Measurements from ENCODE around the gene WDFY3.

The WDFY3 gene

DNA sequence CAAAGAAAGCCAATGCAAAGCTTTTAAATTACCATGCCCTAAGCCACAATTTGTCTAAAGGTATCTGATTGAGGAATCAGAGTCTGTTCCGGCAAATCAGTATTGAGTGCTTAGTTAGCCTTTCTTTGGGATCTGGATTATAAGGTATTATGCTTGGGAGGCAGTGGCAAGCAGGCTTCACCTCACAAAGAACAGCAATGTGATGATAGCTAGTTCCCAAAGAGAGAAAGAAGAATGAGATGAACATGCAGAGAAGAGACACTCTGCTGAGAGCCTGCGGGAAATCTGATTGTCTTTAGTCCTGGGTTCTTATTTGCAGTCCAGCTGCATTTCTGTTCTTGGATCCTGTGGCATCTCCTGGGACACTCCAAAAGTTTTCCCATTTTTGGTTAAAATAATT is 35.2 kb downstream of the WDFY3 start:
- Histone ChIP-seq H3K4me1 (ENCODE audit: control insufficient read depth in 5 of 5, insufficient read depth in 5 of 5, low read length in 5 of 5) (peaks cover 0 to 13% (median 6%) of the 10 kb centered on the region in 5 donors), H3K27me3 (ENCODE audit: control insufficient read depth in 5 of 5, insufficient read depth in 4 of 5, low read length in 5 of 5) (no peaks in the 10 kb centered on the region), H3K9ac (ENCODE audit: low read length in 5 of 5) (no peak overlapping the region), H3K4me3 (ENCODE audit: low read depth in 1 of 5, low read length in 5 of 5) (no peak overlapping the region), H3K9me3 (ENCODE audit: control insufficient read depth in 5 of 5, low read length in 5 of 5) (no peaks in the 10 kb centered on the region), H3K36me3 (ENCODE audit: control insufficient read depth in 5 of 5, insufficient read depth in 5 of 5, low read length in 5 of 5) (peaks cover 0 to 11% (median 7%) of the 10 kb centered on the region in 5 donors), H3K27ac (ENCODE audit: low read depth, low read length) (peak overlapping the region; percentile 31)

DNA sequence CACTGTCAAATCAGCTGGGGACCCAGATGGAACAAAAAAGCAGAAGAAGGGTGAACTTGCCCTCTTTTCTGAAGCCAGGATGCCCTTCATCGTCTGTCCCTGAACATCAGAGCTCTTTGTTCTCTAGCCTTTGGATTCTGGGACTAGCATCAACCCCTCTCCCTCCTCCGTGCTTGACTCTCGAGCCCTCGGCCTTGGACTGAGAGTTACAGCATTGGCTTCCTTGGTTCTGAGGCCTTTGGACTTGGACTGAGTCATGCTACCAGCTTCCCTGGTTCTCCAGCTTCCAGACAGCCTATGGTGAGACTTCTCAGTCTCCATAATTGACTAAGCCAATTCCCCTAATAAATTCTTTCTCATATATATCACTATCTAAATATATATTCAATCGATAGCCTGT is 38.4 kb downstream of the WDFY3 start:
- Histone ChIP-seq H3K9me3 (ENCODE audit: control insufficient read depth in 5 of 5, low read length in 5 of 5) (no peaks in the 10 kb centered on the region), H3K4me3 (ENCODE audit: low read depth in 1 of 5, low read length in 5 of 5) (no peak overlapping the region), H3K4me1 (ENCODE audit: control insufficient read depth in 5 of 5, insufficient read depth in 5 of 5, low read length in 5 of 5) (peaks cover 0 to 15% (median 9%) of the 10 kb centered on the region in 5 donors), H3K27ac (ENCODE audit: low read depth, low read length) (no peak overlapping the region), H3K9ac (ENCODE audit: low read length in 5 of 5) (no peak overlapping the region), H3K36me3 (ENCODE audit: control insufficient read depth in 5 of 5, insufficient read depth in 5 of 5, low read length in 5 of 5) (peaks cover 0 to 11% (median 7%) of the 10 kb centered on the region in 5 donors), H3K27me3 (ENCODE audit: control insufficient read depth in 5 of 5, insufficient read depth in 4 of 5, low read length in 5 of 5) (no peaks in the 10 kb centered on the region)

DNA sequence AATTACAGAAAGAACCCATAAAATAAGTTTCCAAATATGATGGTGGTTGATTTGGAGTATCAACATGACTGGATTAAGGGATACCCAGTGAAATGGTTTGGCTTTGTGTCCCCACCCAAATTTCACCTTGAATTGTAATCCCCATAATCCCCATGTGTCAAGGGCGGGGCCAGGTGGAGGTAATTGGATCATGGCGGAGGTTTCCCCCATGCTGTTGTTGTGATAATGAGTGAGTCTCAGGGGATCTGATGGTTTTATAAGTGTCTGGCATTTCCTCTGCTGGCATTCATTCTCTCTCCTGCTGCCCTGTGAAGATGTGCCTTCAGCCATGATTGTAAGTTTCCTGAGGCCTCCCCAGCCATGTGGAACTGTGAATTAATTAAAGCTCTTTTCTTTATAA is 39.1 kb downstream of the WDFY3 start:
- no peak overlapping the region for H3K4me3 ChIP-seq (ENCODE audit: low read depth in 1 of 5, low read length in 5 of 5)
- H3K9ac ChIP-seq (ENCODE audit: low read length in 5 of 5) = no peak overlapping the region
- H3K27me3 ChIP-seq (ENCODE audit: control insufficient read depth in 5 of 5, insufficient read depth in 4 of 5, low read length in 5 of 5) = no peaks in the 10 kb centered on the region
- peaks cover 0 to 13% (median 9%) of the 10 kb centered on the region in 5 donors for H3K4me1 ChIP-seq (ENCODE audit: control insufficient read depth in 5 of 5, insufficient read depth in 5 of 5, low read length in 5 of 5)
- no peaks in the 10 kb centered on the region for H3K9me3 ChIP-seq (ENCODE audit: control insufficient read depth in 5 of 5, low read length in 5 of 5)
- H3K36me3 ChIP-seq (ENCODE audit: control insufficient read depth in 5 of 5, insufficient read depth in 5 of 5, low read length in 5 of 5) = peaks cover 0 to 11% (median 7%) of the 10 kb centered on the region in 5 donors
- H3K27ac ChIP-seq (ENCODE audit: low read depth, low read length) = no peak overlapping the region

DNA sequence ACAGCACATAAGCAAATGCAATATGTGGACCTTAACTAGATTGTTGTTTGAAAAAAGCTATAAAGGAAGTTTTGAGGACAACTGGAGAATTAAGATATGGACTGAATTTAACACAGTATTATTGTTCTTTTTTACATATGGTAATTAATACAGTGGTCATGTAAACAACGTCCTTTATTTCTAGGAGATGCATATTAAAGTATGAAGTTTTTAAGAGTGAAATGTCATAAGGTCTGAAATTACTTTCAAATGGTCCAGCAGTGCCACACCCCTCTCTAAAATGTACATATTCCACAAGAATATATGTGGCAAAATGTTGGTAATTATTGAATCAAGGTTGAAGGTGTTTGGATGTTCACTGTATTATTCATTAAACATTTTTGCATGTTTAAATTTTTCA is 40.9 kb downstream of the WDFY3 start:
- H3K9ac ChIP-seq (ENCODE audit: low read length in 5 of 5) = no peak overlapping the region
- no peak overlapping the region for H3K4me3 ChIP-seq (ENCODE audit: low read depth in 1 of 5, low read length in 5 of 5)
- peaks cover 0 to 11% (median 7%) of the 10 kb centered on the region in 5 donors for H3K36me3 ChIP-seq (ENCODE audit: control insufficient read depth in 5 of 5, insufficient read depth in 5 of 5, low read length in 5 of 5)
- H3K27ac ChIP-seq (ENCODE audit: low read depth, low read length) = no peak overlapping the region
- no peaks in the 10 kb centered on the region for H3K9me3 ChIP-seq (ENCODE audit: control insufficient read depth in 5 of 5, low read length in 5 of 5)
- H3K4me1 ChIP-seq (ENCODE audit: control insufficient read depth in 5 of 5, insufficient read depth in 5 of 5, low read length in 5 of 5) = peaks cover 0 to 9% (median 7%) of the 10 kb centered on the region in 5 donors
- H3K27me3 ChIP-seq (ENCODE audit: control insufficient read depth in 5 of 5, insufficient read depth in 4 of 5, low read length in 5 of 5) = no peaks in the 10 kb centered on the region

DNA sequence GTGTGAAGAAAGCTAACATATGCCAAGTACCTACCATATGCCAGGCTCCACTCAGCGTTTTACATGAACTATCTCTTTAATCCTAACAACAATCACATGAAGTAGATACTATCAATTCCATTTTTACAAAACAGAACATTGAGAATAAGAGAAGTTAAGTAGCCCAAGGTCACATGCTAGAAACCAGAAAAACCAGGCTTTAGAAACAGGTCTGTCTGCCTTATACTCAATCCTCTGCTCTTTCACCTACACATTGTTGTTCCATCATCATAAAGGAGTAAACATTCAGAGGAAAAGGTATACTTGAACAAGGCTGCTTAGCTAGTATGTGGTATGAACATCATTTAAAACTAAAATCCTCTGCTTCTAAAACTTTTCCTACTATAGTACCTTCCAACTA is 42.1 kb downstream of the WDFY3 start:
- Histone ChIP-seq H3K9me3 (ENCODE audit: control insufficient read depth in 5 of 5, low read length in 5 of 5) (no peaks in the 10 kb centered on the region), H3K36me3 (ENCODE audit: control insufficient read depth in 5 of 5, insufficient read depth in 5 of 5, low read length in 5 of 5) (peaks cover 0 to 11% (median 7%) of the 10 kb centered on the region in 5 donors), H3K27me3 (ENCODE audit: control insufficient read depth in 5 of 5, insufficient read depth in 4 of 5, low read length in 5 of 5) (no peaks in the 10 kb centered on the region), H3K4me3 (ENCODE audit: low read depth in 1 of 5, low read length in 5 of 5) (no peak overlapping the region), H3K4me1 (ENCODE audit: control insufficient read depth in 5 of 5, insufficient read depth in 5 of 5, low read length in 5 of 5) (peaks cover 0 to 16% (median 14%) of the 10 kb centered on the region in 5 donors), H3K27ac (ENCODE audit: low read depth, low read length) (no peak overlapping the region), H3K9ac (ENCODE audit: low read length in 5 of 5) (no peak overlapping the region)

DNA sequence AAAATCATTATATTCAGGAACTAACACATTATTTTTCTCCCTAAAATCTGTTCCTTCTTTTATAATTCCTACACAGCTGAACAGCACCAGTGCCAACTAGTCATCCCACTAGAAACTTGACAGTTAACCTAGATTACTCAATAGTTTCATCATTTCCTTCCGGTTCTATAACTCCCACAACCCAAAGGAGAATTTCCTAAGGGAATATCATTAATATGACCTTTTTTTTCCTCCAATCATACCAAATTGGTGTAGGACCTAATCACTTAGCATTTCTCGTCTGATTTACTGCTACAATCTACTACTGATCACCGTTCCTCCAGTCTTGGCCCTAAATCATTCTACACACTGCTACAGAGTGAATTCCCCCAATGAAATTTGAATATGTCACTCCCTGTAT is 45.9 kb downstream of the WDFY3 start:
- Histone ChIP-seq H3K27ac (ENCODE audit: low read depth, low read length) (peak overlapping the region; percentile 53), H3K4me1 (ENCODE audit: control insufficient read depth in 5 of 5, insufficient read depth in 5 of 5, low read length in 5 of 5) (peaks cover 0 to 29% (median 26%) of the 10 kb centered on the region in 5 donors), H3K9me3 (ENCODE audit: control insufficient read depth in 5 of 5, low read length in 5 of 5) (no peaks in the 10 kb centered on the region)

DNA sequence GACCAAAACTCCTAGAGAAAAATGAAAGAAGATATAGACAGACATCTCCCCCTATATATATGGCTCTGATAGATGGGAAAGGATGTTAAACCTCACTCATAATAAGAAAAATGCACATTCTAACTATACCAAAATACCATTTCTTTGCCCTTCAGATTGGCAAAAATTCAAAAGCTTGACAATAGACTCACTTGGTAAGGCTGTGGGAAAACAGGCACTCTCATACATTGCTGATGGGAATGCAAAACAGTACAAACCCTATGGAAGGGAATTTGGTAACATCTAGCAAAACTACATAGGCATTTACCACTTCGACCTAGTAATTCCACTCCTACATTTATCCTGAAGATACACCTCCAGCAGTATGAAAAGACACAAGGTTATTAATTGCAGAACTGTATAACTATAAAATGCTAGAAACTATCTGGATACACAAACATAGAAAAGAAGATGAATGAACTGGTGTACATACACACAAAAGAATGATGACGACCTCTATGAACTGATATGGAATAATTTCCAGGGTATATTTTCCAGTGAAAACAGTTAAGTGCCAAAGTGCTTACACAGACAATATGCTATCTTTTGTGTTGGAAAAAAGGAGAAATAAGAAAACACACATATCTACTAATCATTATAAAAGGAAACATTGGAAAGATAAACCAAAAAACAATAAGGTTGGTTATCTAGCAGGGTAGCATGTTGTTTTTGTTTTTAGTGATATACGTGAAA is 48.5 kb downstream of the WDFY3 start:
- H3K4me3 ChIP-seq (ENCODE audit: low read depth in 1 of 5, low read length in 5 of 5) = no peak overlapping the region
- H3K9ac ChIP-seq (ENCODE audit: low read length in 5 of 5) = no peak overlapping the region
- peaks cover 0 to 35% (median 27%) of the 10 kb centered on the region in 5 donors for H3K4me1 ChIP-seq (ENCODE audit: control insufficient read depth in 5 of 5, insufficient read depth in 5 of 5, low read length in 5 of 5)
- peaks cover 0 to 3% (median 0%) of the 10 kb centered on the region in 5 donors for H3K36me3 ChIP-seq (ENCODE audit: control insufficient read depth in 5 of 5, insufficient read depth in 5 of 5, low read length in 5 of 5)
- no peaks in the 10 kb centered on the region for H3K9me3 ChIP-seq (ENCODE audit: control insufficient read depth in 5 of 5, low read length in 5 of 5)
- no peak overlapping the region for H3K27ac ChIP-seq (ENCODE audit: low read depth, low read length)
- H3K27me3 ChIP-seq (ENCODE audit: control insufficient read depth in 5 of 5, insufficient read depth in 4 of 5, low read length in 5 of 5) = no peaks in the 10 kb centered on the region

More for the DNA sequence above, 45.9 kb downstream of the WDFY3 start:
- Histone ChIP-seq H3K9ac (ENCODE audit: low read length in 5 of 5) (peak overlapping the region in 1 of 5 donors; percentile 24), H3K36me3 (ENCODE audit: control insufficient read depth in 5 of 5, insufficient read depth in 5 of 5, low read length in 5 of 5) (no peaks in the 10 kb centered on the region), H3K4me3 (ENCODE audit: low read depth in 1 of 5, low read length in 5 of 5) (no peak overlapping the region), H3K27me3 (ENCODE audit: control insufficient read depth in 5 of 5, insufficient read depth in 4 of 5, low read length in 5 of 5) (no peaks in the 10 kb centered on the region)

DNA sequence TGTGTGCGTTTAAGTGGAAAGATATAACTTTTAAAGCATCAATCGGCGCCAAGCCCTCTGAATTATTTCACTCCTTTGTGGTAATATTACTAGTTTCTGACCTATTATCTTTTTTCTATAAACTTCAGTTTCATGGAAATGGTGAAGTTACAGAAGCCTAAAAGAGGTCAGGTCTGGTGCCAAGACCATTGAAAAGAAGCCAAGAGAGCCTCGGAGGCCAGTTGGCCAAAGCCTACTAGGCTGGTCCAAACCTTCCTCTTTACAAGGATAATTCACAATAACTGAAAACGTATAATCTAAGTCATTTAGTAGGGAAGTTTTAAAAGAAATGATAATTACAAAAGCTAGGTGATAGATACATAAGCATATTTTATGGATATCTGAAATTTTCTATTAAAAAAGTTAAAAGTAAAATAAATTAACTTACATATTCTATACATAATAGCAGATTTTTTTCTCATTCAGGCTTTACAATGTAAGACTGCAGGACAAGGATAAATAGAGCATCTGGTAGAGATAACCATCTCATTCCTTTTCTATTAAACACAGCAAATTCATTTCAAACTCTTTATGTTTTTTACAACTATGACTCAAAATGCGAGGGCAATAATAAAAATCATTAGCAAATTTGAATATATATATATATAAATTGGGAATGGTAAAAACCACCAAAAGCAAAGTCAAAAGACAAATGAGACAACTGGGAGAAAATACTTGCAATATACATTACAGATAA is 49.2 kb downstream of the WDFY3 start:
- H3K4me3 ChIP-seq (ENCODE audit: low read depth in 1 of 5, low read length in 5 of 5) = no peak overlapping the region
- no peak overlapping the region for H3K27ac ChIP-seq (ENCODE audit: low read depth, low read length)
- H3K27me3 ChIP-seq (ENCODE audit: control insufficient read depth in 5 of 5, insufficient read depth in 4 of 5, low read length in 5 of 5) = no peaks in the 10 kb centered on the region
- H3K36me3 ChIP-seq (ENCODE audit: control insufficient read depth in 5 of 5, insufficient read depth in 5 of 5, low read length in 5 of 5) = peaks cover 0 to 6% (median 0%) of the 10 kb centered on the region in 5 donors
- peaks cover 0 to 35% (median 27%) of the 10 kb centered on the region in 5 donors for H3K4me1 ChIP-seq (ENCODE audit: control insufficient read depth in 5 of 5, insufficient read depth in 5 of 5, low read length in 5 of 5)
- H3K9me3 ChIP-seq (ENCODE audit: control insufficient read depth in 5 of 5, low read length in 5 of 5) = no peaks in the 10 kb centered on the region
- no peak overlapping the region for H3K9ac ChIP-seq (ENCODE audit: low read length in 5 of 5)

GRCh38 chr4:84916227-84916626 is 50.3 kb downstream of the WDFY3 start:
- Histone ChIP-seq H3K4me1 (ENCODE audit: control insufficient read depth in 5 of 5, insufficient read depth in 5 of 5, low read length in 5 of 5) (peaks cover 0 to 35% (median 27%) of the 10 kb centered on the region in 5 donors), H3K27ac (ENCODE audit: low read depth, low read length) (peak overlapping the region; percentile 8), H3K9me3 (ENCODE audit: control insufficient read depth in 5 of 5, low read length in 5 of 5) (no peaks in the 10 kb centered on the region)

GRCh38 chr4:84915396-84915780 is 51.1 kb downstream of the WDFY3 start:
- H3K36me3 ChIP-seq (ENCODE audit: control insufficient read depth in 5 of 5, insufficient read depth in 5 of 5, low read length in 5 of 5) = peaks cover 0 to 6% (median 3%) of the 10 kb centered on the region in 5 donors
- peaks cover 0 to 28% (median 23%) of the 10 kb centered on the region in 5 donors for H3K4me1 ChIP-seq (ENCODE audit: control insufficient read depth in 5 of 5, insufficient read depth in 5 of 5, low read length in 5 of 5)
- no peak overlapping the region for H3K9ac ChIP-seq (ENCODE audit: low read length in 5 of 5)
- peak overlapping the region; percentile 8 for H3K27ac ChIP-seq (ENCODE audit: low read depth, low read length)
- no peaks in the 10 kb centered on the region for H3K27me3 ChIP-seq (ENCODE audit: control insufficient read depth in 5 of 5, insufficient read depth in 4 of 5, low read length in 5 of 5)
- no peak overlapping the region for H3K4me3 ChIP-seq (ENCODE audit: low read depth in 1 of 5, low read length in 5 of 5)
- no peaks in the 10 kb centered on the region for H3K9me3 ChIP-seq (ENCODE audit: control insufficient read depth in 5 of 5, low read length in 5 of 5)

More at GRCh38 chr4:84916227-84916626, 50.3 kb downstream of the WDFY3 start:
- peaks cover 0 to 6% (median 3%) of the 10 kb centered on the region in 5 donors for H3K36me3 ChIP-seq (ENCODE audit: control insufficient read depth in 5 of 5, insufficient read depth in 5 of 5, low read length in 5 of 5)
- H3K27me3 ChIP-seq (ENCODE audit: control insufficient read depth in 5 of 5, insufficient read depth in 4 of 5, low read length in 5 of 5) = no peaks in the 10 kb centered on the region
- no peak overlapping the region for H3K9ac ChIP-seq (ENCODE audit: low read length in 5 of 5)
- no peak overlapping the region for H3K4me3 ChIP-seq (ENCODE audit: low read depth in 1 of 5, low read length in 5 of 5)

Data from subcutaneous abdominal adipose tissue (tissue), 5 donors.